Fibroblast of skin of abdomen (primary cell): ENCODE measurements around the gene MEDAG.

Experiments used
- DNase-seq: peaks from one replicate; pipeline ENCODE4 v3.0.0-alpha.2; 2013

MEDAG gene

DNA sequence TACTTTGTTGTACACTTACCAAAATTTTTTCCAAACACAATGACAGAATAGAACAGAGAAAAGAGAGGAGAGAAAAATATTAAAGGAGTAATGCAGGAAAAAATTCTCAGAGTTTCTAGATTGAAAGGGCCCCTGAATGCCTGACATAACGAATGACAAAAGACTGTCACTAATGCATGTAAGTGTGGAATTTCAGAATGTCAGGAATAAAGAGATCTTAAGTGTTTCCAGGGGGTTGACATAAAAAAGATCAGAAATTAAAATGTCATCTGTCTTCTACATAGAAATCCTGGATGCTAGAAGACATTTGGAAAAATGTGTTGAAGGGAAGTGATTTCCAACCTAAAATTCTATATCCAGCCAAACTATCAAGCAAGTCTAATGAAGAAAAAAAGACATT is 53.6 kb downstream of the MEDAG start:
- DNase-seq: no peak

DNA sequence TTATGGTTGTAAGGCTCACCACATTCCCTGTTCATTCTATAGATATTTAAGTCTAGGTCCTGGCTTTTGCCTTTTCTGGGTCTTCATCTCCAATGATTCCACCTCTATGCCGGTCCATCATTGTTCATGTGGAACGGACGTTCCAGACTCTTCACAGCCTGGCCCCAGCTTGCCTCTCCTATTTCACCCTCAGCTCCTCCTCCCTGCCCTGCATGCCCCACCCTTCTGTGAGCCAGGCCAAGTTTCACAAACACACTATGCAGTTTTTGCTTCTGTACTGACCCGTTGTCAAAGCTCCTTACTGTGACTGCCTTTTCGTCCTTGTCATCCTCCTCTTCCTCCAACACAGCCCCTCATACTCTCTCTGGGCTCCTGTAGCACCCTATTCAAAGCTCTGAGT is 57.7 kb downstream of the MEDAG start:
- no peak for DNase-seq

DNA sequence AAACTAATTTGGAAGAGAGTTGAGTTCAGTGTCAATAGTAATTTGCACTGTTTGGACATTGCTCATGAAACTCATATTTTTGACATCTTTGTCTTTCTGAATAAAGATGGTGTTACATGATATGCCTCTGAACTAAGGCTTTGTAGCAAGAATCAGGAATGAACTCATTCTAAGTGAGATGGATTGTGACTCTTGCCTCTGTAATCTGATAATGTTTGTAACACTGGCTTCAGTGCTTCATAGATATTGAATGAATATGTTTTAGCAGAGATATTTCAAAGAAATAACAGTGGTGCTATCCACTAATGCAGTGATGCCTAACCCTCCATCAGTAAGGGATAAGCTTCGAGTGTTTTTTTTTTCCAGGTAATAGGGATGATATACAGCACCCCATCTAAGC is 59.3 kb downstream of the MEDAG start:
- DNase-seq: no peak

DNA sequence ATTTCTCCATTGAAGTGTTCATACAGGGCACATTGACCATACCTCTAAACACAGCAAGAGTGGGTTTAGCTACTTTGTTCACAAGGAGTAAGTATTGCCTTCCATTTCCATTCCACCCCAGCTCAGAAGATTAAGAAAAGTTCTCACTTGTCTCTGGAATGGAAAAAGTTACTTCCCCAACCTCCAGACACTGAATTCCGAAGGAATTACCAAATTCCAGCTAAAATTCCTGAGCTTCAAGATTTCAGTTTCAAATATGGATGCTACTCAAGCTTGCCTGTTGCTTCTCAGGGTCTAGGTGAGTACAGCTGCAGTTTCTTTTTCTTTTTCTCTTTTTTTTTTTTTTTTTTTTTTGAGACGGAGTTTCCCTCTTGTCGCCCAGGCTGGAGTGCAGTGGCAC is 60.0 kb downstream of the MEDAG start:
- no peak for DNase-seq

DNA sequence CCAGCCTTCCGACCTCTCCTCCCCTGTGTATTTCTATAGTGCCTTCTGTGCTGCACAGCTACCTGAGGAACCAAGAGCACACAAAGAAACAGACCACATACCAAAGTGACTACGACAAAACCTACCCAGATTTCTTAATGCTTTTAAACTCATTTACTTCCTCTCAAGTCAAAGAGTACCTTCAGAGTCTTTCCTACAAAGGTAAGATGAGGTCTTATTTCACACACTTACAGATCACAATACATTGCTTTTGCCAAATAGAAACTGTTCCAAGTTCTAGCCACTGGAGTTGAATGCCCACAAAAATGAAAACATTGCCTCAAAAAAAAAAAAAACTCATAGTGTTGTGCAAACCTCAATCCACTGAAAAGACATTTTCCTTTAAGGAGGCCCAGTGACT is 62.8 kb downstream of the MEDAG start:
- DNase-seq: peak; percentile 63

DNA sequence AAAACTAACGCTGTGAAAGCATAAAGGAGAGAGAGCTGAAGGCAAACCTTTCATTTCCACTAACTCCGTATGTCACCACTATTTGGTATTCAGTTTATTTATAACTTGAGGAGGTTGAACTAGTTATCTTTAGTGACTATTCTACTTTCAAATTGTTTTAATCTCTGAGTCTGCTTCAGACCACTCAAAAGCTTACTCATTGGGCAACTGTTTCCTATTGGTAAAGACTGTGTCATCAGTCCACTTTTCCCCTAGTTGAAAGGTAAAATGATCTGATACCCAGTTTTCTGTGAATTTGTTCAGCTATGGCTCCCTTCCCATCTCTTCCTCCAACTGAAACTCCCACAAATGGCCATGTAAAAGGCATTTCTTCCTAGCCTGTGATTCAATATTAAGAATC is 65.5 kb downstream of the MEDAG start:
- peak; percentile 36 for DNase-seq

DNA sequence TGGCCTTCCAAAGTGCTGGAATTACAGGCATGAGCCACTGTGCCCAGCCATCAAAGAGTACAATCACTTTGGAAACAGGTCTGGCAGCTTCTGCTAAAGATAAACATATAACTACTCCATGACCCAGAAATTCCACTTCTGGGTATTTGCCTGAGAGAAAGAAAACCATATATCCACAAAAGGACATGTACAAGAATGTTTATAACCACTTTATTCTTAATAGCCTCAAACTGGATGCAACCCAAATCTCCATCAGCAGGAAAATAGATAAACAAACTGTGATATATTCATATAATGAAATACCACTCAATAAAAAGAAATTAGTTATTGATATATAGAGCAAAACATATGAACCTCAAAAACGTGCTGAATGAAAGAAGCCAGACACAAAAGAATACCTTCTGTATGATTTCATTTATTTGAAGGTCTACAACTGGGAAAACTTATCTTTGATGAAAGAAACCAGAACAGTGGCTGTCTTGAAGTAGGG is 66.9 kb downstream of the MEDAG start:
- peak; percentile 96 for DNase-seq

DNA sequence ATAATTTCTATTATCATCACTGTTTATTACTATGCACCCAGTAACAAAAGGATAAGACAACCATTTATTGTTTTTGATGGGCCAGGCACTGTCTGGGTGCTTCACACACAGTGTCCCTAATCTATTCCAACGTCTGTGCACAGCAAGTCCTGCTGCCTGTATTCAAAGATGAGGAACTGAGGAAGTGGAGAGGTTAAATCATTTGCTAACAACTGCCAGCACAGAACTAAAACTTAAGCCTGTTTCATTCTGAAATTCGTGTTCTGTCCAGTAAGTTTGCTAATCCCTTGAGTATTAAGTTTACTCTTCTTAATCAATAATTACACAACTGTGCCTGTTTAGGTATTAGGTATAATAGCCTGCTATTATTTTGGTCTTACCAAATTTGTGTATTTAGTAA is 68.3 kb downstream of the MEDAG start:
- no peak for DNase-seq
